HL-60 (cell line): ENCODE data around the gene NOXO1.

Experiments
- DNase-seq, 2 experiments: peaks; one replicate each; pipeline ENCODE4 v3.0.0-alpha.2; 2010 to 2020; ENCODE audit warnings: low read depth in 1 of 2, low spot score in 1 of 2
- H3K27ac ChIP-seq: fragments of 250-450 bp; sonication (Bioruptor Pico); replicated peaks from 2 replicates; pipeline ENCODE4 v1.5.1; 2020; ENCODE audit warnings: mild to moderate bottlenecking, moderate library complexity
- H3K27me3 ChIP-seq: fragments of 250-450 bp; sonication (Bioruptor Pico); 2 replicates; pipeline ENCODE4 v1.5.1; 2021; ENCODE audit warnings: mild to moderate bottlenecking, moderate library complexity; ENCODE audit not compliant: insufficient read depth, poor library complexity, severe bottlenecking
- H3K4me3 ChIP-seq: replicated peaks from 2 replicates; pipeline ENCODE4 v1.5.1; 2011; ENCODE audit warnings: mild to moderate bottlenecking, control low read depth, low read length; ENCODE audit not compliant: insufficient read depth
- GABPA ChIP-seq: IDR thresholded peaks from 2 replicates; pipeline ENCODE4 v1.6.1; 2012; ENCODE audit warnings: low read depth
- POLR2AphosphoS5 ChIP-seq: IDR thresholded peaks from 2 replicates; pipeline ENCODE4 v1.6.1; 2012; ENCODE audit warnings: low read depth
- SPI1 ChIP-seq: IDR thresholded peaks from 2 replicates; pipeline ENCODE4 v1.6.1; 2012; ENCODE audit warnings: low read depth, mild to moderate bottlenecking, borderline replicate concordance
- TF ChIP-seq, protein P1 (sequence below): IDR thresholded peaks from one replicate; pipeline ENCODE4 v1.5.1; 2011; ENCODE audit warnings: low read length, control low read depth, inconsistent platforms; ENCODE audit not compliant: insufficient read depth
- TF ChIP-seq, protein P2 (sequence below): IDR thresholded peaks from 2 replicates; pipeline ENCODE4 v1.6.1; 2012; ENCODE audit warnings: low read depth; ENCODE audit not compliant: insufficient replicate concordance

NOXO1 gene

DNA sequence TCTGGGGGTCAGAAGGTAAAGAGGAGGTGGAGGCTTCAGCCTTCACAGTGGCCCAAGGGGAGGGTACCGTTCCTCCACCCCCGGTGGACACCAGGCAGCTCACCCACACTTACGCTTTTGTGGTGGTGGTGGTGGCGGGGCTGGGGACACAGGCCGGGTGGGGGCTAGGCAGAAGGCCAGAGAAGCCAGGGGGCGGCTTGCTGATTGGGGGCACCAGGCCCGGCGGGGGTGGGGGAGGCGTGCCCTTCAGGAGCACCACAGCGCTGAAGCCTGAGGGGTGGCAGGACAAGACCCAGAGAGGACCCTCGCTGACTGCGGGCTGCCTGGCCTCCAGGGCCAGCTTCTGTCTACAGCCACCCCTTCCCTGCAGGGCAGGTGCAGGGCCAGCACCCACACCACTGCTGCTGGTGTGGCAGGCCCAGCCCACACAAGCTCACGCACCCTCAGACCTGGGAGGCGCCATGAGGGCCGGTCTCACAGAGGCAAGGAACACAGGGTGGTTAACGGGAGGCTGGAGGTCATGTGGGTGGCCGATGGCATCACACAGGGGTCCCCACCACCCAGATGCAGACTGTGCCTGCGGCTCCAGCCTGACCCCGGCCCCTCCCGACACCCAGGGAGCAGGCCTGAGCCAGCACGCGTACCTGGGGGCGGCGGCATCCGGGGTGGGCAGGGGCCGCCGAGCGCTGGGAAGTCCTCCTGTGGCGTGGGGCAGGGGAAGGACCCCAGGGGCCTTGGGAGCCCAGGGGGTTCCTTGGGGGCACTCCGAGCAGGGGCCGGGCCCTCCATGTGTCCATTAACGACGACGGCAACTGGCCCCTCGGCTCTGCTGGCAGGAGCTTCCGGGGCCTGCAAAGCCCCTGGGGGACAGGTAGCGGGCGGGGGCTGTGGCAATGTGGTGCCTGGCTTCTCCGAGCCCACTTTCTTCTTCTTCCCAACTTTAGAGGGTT, 17.9 kb upstream of the NOXO1 start:
- no peak overlapping the region for H3K4me3 ChIP-seq

DNA sequence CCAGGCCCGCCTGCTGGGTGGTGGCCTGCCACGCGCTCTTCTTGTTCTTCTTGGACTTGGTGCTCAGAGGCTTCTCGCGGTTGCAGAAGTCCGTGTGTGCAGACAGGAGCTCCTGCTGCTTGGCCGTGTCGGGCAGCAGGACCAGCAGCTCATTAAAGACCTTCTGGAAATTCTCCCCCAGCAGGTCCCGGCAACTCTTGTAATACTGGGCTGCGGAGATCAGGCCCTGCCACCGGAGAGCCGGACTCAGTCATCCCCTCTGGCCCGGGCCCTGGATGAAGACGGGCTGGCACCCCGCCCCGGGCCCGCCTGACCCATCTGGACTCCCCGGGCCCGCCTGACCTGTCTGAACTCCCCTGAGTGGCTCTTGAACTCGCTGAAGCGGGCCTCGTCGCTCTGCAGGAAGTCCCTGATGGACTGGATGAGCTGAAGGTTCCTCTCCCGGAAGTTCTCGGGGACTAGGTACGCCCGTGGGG, 17.1 kb upstream of the NOXO1 start:
- H3K27me3 ChIP-seq, result no peaks in the 10 kb centered on the region
- TF ChIP-seq, protein P1, sequence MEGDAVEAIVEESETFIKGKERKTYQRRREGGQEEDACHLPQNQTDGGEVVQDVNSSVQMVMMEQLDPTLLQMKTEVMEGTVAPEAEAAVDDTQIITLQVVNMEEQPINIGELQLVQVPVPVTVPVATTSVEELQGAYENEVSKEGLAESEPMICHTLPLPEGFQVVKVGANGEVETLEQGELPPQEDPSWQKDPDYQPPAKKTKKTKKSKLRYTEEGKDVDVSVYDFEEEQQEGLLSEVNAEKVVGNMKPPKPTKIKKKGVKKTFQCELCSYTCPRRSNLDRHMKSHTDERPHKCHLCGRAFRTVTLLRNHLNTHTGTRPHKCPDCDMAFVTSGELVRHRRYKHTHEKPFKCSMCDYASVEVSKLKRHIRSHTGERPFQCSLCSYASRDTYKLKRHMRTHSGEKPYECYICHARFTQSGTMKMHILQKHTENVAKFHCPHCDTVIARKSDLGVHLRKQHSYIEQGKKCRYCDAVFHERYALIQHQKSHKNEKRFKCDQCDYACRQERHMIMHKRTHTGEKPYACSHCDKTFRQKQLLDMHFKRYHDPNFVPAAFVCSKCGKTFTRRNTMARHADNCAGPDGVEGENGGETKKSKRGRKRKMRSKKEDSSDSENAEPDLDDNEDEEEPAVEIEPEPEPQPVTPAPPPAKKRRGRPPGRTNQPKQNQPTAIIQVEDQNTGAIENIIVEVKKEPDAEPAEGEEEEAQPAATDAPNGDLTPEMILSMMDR, result no peak
- TF ChIP-seq POLR2AphosphoS5, result no peak
- no peak for TF ChIP-seq GABPA
- TF ChIP-seq, protein P2, sequence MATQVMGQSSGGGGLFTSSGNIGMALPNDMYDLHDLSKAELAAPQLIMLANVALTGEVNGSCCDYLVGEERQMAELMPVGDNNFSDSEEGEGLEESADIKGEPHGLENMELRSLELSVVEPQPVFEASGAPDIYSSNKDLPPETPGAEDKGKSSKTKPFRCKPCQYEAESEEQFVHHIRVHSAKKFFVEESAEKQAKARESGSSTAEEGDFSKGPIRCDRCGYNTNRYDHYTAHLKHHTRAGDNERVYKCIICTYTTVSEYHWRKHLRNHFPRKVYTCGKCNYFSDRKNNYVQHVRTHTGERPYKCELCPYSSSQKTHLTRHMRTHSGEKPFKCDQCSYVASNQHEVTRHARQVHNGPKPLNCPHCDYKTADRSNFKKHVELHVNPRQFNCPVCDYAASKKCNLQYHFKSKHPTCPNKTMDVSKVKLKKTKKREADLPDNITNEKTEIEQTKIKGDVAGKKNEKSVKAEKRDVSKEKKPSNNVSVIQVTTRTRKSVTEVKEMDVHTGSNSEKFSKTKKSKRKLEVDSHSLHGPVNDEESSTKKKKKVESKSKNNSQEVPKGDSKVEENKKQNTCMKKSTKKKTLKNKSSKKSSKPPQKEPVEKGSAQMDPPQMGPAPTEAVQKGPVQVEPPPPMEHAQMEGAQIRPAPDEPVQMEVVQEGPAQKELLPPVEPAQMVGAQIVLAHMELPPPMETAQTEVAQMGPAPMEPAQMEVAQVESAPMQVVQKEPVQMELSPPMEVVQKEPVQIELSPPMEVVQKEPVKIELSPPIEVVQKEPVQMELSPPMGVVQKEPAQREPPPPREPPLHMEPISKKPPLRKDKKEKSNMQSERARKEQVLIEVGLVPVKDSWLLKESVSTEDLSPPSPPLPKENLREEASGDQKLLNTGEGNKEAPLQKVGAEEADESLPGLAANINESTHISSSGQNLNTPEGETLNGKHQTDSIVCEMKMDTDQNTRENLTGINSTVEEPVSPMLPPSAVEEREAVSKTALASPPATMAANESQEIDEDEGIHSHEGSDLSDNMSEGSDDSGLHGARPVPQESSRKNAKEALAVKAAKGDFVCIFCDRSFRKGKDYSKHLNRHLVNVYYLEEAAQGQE, result no peak
- no peak for TF ChIP-seq SPI1
- no peak for DNase-seq
- H3K4me3 ChIP-seq, result no peak overlapping the region
- no peak overlapping the region for H3K27ac ChIP-seq

More for the DNA sequence above, 17.9 kb upstream of the NOXO1 start:
- no peaks in the 10 kb centered on the region for H3K27me3 ChIP-seq
- no peak overlapping the region for H3K27ac ChIP-seq
- no peak for DNase-seq
- no peak for TF ChIP-seq GABPA
- no peak for TF ChIP-seq POLR2AphosphoS5
- TF ChIP-seq, protein P2, result no peak

DNA sequence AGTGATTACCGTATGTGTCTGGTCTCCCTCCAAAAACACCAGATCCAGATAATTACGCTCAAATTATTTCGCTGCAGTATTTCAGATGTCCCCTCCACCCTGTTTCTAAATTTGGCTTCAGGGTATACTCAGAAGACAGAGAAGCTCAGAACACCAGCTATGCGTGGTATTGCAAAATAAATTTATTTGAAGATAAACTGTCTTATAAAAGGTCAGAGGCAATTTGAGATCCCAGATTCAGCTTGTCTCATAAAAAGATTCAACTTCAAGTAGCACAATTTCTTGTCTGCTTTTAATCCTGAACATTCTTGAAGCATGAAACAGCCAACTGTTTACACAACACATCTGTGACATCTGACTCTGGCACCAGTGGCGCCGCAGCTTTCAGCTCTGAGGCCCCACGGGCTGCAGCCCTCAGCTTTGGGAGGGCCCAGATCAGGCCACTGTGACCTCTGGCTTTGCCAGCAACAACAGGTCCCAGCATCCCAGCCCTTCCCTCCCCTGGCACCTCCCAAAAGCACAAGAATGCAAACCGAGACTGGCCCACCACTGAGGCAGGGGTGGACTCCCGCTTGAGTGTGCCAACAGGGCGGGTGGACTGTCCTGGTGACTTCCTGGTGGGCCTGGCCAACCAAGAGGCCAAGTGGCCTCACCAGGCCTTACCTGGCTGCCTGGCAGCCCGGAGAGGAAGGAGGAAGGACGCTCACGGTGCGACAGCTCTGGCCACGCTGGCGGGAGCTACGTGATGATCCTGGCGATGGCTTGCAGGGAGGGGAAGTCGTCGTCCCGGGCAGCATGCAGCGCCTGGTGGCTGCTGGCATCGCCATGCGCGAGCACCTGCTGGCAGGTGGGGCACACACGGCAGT, 16.5 kb upstream of the NOXO1 start:
- H3K27ac ChIP-seq, result no peak overlapping the region
- no peak for DNase-seq
- no peaks in the 10 kb centered on the region for H3K27me3 ChIP-seq
- H3K4me3 ChIP-seq, result no peak overlapping the region
- no peak for TF ChIP-seq GABPA
- TF ChIP-seq, protein P2, result no peak
- TF ChIP-seq POLR2AphosphoS5, result no peak
- TF ChIP-seq, protein P1, result no peak
- TF ChIP-seq SPI1, result no peak
